CD14-positive monocyte (primary cell): ENCODE measurements around the gene PDE4B. TPM values are rescaled to one million over a fixed set of nuclear protein-coding genes. Genes with fewer than 3 reads are reported as not detected.

ENCODE experiments used
- DNase-seq, 3 donors: peaks; one replicate each; pipeline ENCODE4 v3.0.0-alpha.2; 2011 to 2022
- H2AFZ ChIP-seq: 2 replicates; pipeline ENCODE4 v1.6.0; 2012; ENCODE audit warnings: mild to moderate bottlenecking, low read depth, low read length, inconsistent platforms; ENCODE audit not compliant: insufficient read depth, poor library complexity, severe bottlenecking
- H3K27ac ChIP-seq, 2 donors: 1 replicate in 1 of 2; 2 replicates in 1 of 2; pipeline ENCODE4 v1.5.1; 2012 to 2013; ENCODE audit warnings: low read length in 2 of 2, control low read depth in 1 of 2, inconsistent platforms in 1 of 2, low read depth in 1 of 2, mild to moderate bottlenecking in 1 of 2
- H3K27me3 ChIP-seq, 2 donors: one replicate each; pipeline versions ENCODE4 v1.6.0 to v1.6.1; 2011 to 2013; ENCODE audit warnings: low read length in 2 of 2; ENCODE audit not compliant: control insufficient read depth in 2 of 2, insufficient read depth in 2 of 2
- H3K36me3 ChIP-seq, 2 donors: replicated peaks in 1 of 2; 1 replicate in 1 of 2; 2 replicates in 1 of 2; pipeline versions ENCODE4 v1.5.1 to v1.6.1; 2012 to 2013; ENCODE audit warnings: low read length in 2 of 2, control low read depth in 1 of 2, inconsistent platforms in 1 of 2, mild to moderate bottlenecking in 1 of 2; ENCODE audit not compliant: insufficient read depth in 2 of 2, control insufficient read depth in 1 of 2
- H3K4me1 ChIP-seq, 2 donors: 1 replicate in 1 of 2; 2 replicates in 1 of 2; pipeline versions ENCODE4 v1.5.1 to v1.6.1; 2012 to 2013; ENCODE audit warnings: low read length in 2 of 2, control low read depth in 1 of 2, inconsistent platforms in 1 of 2, mild to moderate bottlenecking in 1 of 2, moderate library complexity in 1 of 2; ENCODE audit not compliant: insufficient read depth in 2 of 2, control insufficient read depth in 1 of 2
- H3K4me2 ChIP-seq: replicated peaks from 2 replicates; pipeline ENCODE3; 2012; ENCODE audit warnings: low read length, moderate library complexity, mild to moderate bottlenecking; ENCODE audit not compliant: poor library complexity, severe bottlenecking; ENCODE audit errors: extremely low read depth
- H3K4me3 ChIP-seq, 3 experiments: fragments of 200-600 bp in 1 of 3; sonication (generic) in 1 of 3; replicated peaks in 1 of 3; 1 replicate in 2 of 3; 2 replicates in 1 of 3; pipeline ENCODE4 v1.5.1; 2011 to 2013; ENCODE audit warnings: low read length in 3 of 3, mild to moderate bottlenecking in 3 of 3, control low read depth in 2 of 3, low read depth in 2 of 3, inconsistent platforms in 1 of 3, moderate library complexity in 1 of 3
- H3K79me2 ChIP-seq: 2 replicates; pipeline ENCODE4 v1.6.0; 2012; ENCODE audit warnings: mild to moderate bottlenecking, control low read depth, inconsistent platforms, low read length, moderate library complexity; ENCODE audit not compliant: insufficient read depth
- H3K9ac ChIP-seq: 2 replicates; pipeline ENCODE4 v1.6.0; 2017; ENCODE audit warnings: low read length, mild to moderate bottlenecking; ENCODE audit not compliant: insufficient read depth, poor library complexity, severe bottlenecking
- H3K9me3 ChIP-seq, 2 donors: replicated peaks in 1 of 2; 1 replicate in 1 of 2; 2 replicates in 1 of 2; pipeline versions ENCODE4 v1.5.1 to v1.6.1; 2012 to 2013; ENCODE audit warnings: low read length in 2 of 2, control low read depth in 1 of 2; ENCODE audit not compliant: control insufficient read depth in 1 of 2, insufficient read depth in 1 of 2
- H4K20me1 ChIP-seq: 2 replicates; pipeline ENCODE4 v1.6.0; 2012; ENCODE audit warnings: mild to moderate bottlenecking, low read length, control low read depth, moderate library complexity; ENCODE audit not compliant: insufficient read depth
- H3K27ac Mint-ChIP-seq, 7 donors: one replicate each; pipeline ENCODE4 v1.8.0; 2020; ENCODE audit warnings: mild to moderate bottlenecking in 7 of 7, mixed read lengths in 7 of 7, moderate library complexity in 6 of 7, inconsistent platforms in 2 of 7
- H3K27me3 Mint-ChIP-seq, 3 donors: one replicate each; pipeline ENCODE4 v1.8.0; 2021 to 2022; ENCODE audit warnings: low read depth in 3 of 3, mild to moderate bottlenecking in 3 of 3, mixed read lengths in 3 of 3, moderate library complexity in 3 of 3, inconsistent platforms in 1 of 3
- H3K36me3 Mint-ChIP-seq, 2 donors: one replicate each; pipeline ENCODE4 v1.8.0; 2020; ENCODE audit warnings: mixed read lengths in 2 of 2, inconsistent platforms in 1 of 2, mild to moderate bottlenecking in 1 of 2
- H3K4me1 Mint-ChIP-seq: one replicate; pipeline ENCODE4 v1.8.0; 2020; ENCODE audit warnings: mild to moderate bottlenecking, mixed read lengths
- H3K4me3 Mint-ChIP-seq, 2 donors: one replicate each; pipeline ENCODE4 v1.8.0; 2020; ENCODE audit warnings: mild to moderate bottlenecking in 2 of 2, mixed read lengths in 2 of 2, moderate library complexity in 1 of 2
- H3K9me3 Mint-ChIP-seq, 7 donors: one replicate each; pipeline ENCODE4 v1.8.0; 2020 to 2022; ENCODE audit warnings: mixed read lengths in 7 of 7, mild to moderate bottlenecking in 6 of 7, moderate library complexity in 6 of 7, inconsistent platforms in 2 of 7
- WGBS: methylation state at CpG from one replicate; pipeline ENCODE4 v1.1.5; 2013; ENCODE audit warnings: missing lambda C conversion rate; ENCODE audit not compliant: insufficient coverage; 5-methylcytosine and 5-hydroxymethylcytosine counted together
- intact Hi-C, 2 donors: fragments of 100-400 bp; cut with micrococcal nuclease; formaldehyde crosslinking; loops; one replicate each; pipeline versions ENCODE4 v1.15.0 to v1.15.1; 2023
- polyA plus RNA-seq, 3 donors: library from polyadenylated mRNA; depleted of rRNA in 1 of 3; unstranded in 2 of 3; stranded (reverse) in 1 of 3; fragments of 300-500 nt in 2 of 3; fragments of >200 nt in 1 of 3; fragmentation: Illumina TruSeq in 2 of 3; gene quantifications; 1 replicate in 2 of 3; 2 replicates in 1 of 3; pipeline ENCODE4 v1.2.3, GENCODE V29; 2012 to 2021
- TF ChIP-seq, protein P1 (sequence below): fragments of 200-600 bp; IDR thresholded peaks from one replicate; pipeline ENCODE4 v1.8.0; 2022; ENCODE audit warnings: antibody characterized with exemption, mild to moderate bottlenecking

The PDE4B gene
- polyA plus RNA-seq, 3 donors = 17.2 to 52.8 (median 25.2) TPM

DNA sequence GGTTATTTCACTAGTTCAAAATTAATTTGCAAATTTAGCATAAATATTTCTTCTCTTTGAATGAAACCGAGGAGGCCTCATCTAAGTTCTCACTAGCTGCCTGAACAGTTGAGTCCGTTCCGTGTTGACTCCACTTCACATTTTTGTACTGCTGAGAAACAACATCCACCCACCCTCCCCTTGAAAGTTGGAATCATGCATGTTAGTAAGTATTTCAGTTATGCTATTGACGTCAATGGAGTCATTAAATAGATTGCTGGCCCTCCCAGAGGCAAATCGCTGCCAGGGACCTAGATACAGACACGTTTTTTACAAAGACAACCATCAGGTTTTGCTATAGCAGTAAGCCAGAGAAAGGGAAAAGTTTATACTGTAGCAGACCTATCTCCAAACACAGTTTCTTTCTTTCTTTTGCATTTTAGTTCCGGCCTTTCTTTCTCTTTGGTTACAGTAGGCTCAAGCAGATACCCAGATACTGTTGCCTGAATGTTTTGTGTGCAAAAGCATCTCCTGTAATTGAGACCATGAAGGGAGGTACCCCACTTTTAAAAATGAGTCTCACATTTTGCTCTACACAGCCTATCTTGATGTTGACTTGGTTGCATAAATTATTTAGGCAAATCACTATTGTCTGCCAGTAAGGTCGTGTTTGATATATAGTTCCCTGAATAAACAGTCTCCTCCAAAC is 478.7 kb downstream of the PDE4B start:
- WGBS = no CpG with 5 or more reads among the region's 8 CpGs
- H3K4me3 Mint-ChIP-seq = no peak overlapping the region
- Histone ChIP-seq H3K4me2 (no peak overlapping the region), H3K4me3 (no peak overlapping the region), H3K27ac (peak overlapping the region in 1 of 2 donors; percentile 14), H3K9ac (no peak overlapping the region), H2AFZ (peak overlapping the region; percentile 22), H3K4me1 (peaks cover 58 to 62% of the 10 kb centered on the region in 2 donors), H3K36me3 (no peaks in the 10 kb centered on the region), H3K79me2 (no peaks in the 10 kb centered on the region), H4K20me1 (no peaks in the 10 kb centered on the region), H3K9me3 (no peaks in the 10 kb centered on the region), H3K27me3 (no peaks in the 10 kb centered on the region)
- H3K27ac Mint-ChIP-seq = peak overlapping the region in 6 of 7 donors; percentile 35 to 74 (median 66)
- no peaks in the 10 kb centered on the region for H3K27me3 Mint-ChIP-seq
- intact Hi-C loops = no loop called here
- no peaks in the 10 kb centered on the region for H3K36me3 Mint-ChIP-seq
- TF ChIP-seq, protein P1, sequence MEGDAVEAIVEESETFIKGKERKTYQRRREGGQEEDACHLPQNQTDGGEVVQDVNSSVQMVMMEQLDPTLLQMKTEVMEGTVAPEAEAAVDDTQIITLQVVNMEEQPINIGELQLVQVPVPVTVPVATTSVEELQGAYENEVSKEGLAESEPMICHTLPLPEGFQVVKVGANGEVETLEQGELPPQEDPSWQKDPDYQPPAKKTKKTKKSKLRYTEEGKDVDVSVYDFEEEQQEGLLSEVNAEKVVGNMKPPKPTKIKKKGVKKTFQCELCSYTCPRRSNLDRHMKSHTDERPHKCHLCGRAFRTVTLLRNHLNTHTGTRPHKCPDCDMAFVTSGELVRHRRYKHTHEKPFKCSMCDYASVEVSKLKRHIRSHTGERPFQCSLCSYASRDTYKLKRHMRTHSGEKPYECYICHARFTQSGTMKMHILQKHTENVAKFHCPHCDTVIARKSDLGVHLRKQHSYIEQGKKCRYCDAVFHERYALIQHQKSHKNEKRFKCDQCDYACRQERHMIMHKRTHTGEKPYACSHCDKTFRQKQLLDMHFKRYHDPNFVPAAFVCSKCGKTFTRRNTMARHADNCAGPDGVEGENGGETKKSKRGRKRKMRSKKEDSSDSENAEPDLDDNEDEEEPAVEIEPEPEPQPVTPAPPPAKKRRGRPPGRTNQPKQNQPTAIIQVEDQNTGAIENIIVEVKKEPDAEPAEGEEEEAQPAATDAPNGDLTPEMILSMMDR = no peak
- no peaks in the 10 kb centered on the region for H3K9me3 Mint-ChIP-seq
- no peak for DNase-seq
- H3K4me1 Mint-ChIP-seq = peaks cover 75% of the 10 kb centered on the region

DNA sequence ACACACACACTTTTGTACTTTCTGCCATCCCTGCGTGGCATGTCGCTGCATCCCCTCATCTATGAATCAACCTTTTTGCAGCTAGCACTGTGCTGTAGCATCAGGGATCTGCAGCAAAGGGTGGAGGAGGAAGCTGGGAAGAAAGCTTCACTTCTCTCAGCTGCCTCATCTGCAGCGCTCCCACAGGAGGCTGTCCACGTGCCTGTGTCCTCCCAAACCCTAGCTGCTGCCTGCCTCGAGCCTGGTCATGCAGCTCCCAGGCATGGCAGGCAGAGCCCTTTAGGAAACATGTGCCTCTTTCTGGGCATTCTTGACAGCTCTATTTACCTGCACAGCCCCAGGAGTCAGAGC is 479.2 kb downstream of the PDE4B start:
- TF ChIP-seq, protein P1 = no peak
- peaks cover 72% of the 10 kb centered on the region for H3K4me1 Mint-ChIP-seq
- Histone ChIP-seq H3K36me3 (no peaks in the 10 kb centered on the region), H3K9me3 (no peaks in the 10 kb centered on the region), H3K27me3 (no peaks in the 10 kb centered on the region), H3K4me1 (peaks cover 52 to 57% of the 10 kb centered on the region in 2 donors), H3K79me2 (no peaks in the 10 kb centered on the region), H3K4me2 (no peak overlapping the region), H3K9ac (no peak overlapping the region), H4K20me1 (no peaks in the 10 kb centered on the region), H2AFZ (peak overlapping the region; percentile 22), H3K4me3 (no peak overlapping the region), H3K27ac (peak overlapping the region in 1 of 2 donors; percentile 14)
- H3K27me3 Mint-ChIP-seq = no peaks in the 10 kb centered on the region
- no peaks in the 10 kb centered on the region for H3K9me3 Mint-ChIP-seq
- intact Hi-C loops = no loop called here
- H3K27ac Mint-ChIP-seq = peak overlapping the region in 1 of 7 donors; percentile 74
- no peak overlapping the region for H3K4me3 Mint-ChIP-seq
- no peaks in the 10 kb centered on the region for H3K36me3 Mint-ChIP-seq
- peak in 1 of 3 donors; percentile 17 for DNase-seq
- WGBS = 17% methylated on average over 3 of the region's 5 CpGs
